Body of pancreas (tissue), 4 donors: ENCODE data around the gene LGALS1. TPM values are rescaled to one million over a fixed set of nuclear protein-coding genes. Genes with fewer than 3 reads are reported as not detected.
A peak's percentile ranks its signal among the peaks of the same experiment; 100 is the strongest.

ENCODE experiments used
- ATAC-seq: fragments of 150-250 bp; one replicate; pipeline ENCODE4 v1.9.1; 2016
- DNase-seq, 4 donors: peaks; one replicate each; pipeline ENCODE4 v3.0.0-alpha.2; 2019
- H3K27ac ChIP-seq, 4 donors: fragments of 200-600 bp; sonication (generic); 1 replicate in 3 of 4; 2 replicates in 1 of 4; pipeline versions ENCODE4 v1.5.1 to v1.6.1; 2016 to 2019; ENCODE audit warnings: mild to moderate bottlenecking in 1 of 4, mixed read lengths in 1 of 4, moderate library complexity in 1 of 4
- H3K27me3 ChIP-seq, 2 donors: fragments of 200-600 bp; sonication (generic); one replicate each; pipeline ENCODE4 v1.6.0; 2016; ENCODE audit warnings: mild to moderate bottlenecking in 1 of 2
- H3K36me3 ChIP-seq, 2 donors: fragments of 200-600 bp; sonication (generic); replicated peaks in 1 of 2; 2 replicates each; pipeline ENCODE4 v1.5.1; 2016; ENCODE audit warnings: low read depth in 2 of 2; ENCODE audit not compliant: insufficient read depth in 1 of 2
- H3K4me1 ChIP-seq: fragments of 200-600 bp; sonication (generic); one replicate; pipeline ENCODE4 v1.6.0; 2016
- H3K4me3 ChIP-seq, 2 donors: fragments of 200-600 bp; sonication (generic); 1 replicate in 1 of 2; 2 replicates in 1 of 2; pipeline ENCODE4 v1.5.1; 2016 to 2019
- H3K9me3 ChIP-seq, 3 donors: fragments of 200-600 bp; sonication (generic); 1 replicate in 2 of 3; 2 replicates in 1 of 3; pipeline ENCODE4 v1.5.1; 2016
- CTCF ChIP-seq, 7 experiments: fragments of 450-650 bp in 4 of 7; fragments of 200-600 bp in 3 of 7; sonication (generic) in 3 of 7; IDR thresholded peaks; one replicate each; pipeline ENCODE4 v1.5.1; 2016 to 2019; ENCODE audit warnings: antibody characterized with exemption in 7 of 7
- POLR2A ChIP-seq, 3 donors: fragments of 450-650 bp; IDR thresholded peaks; one replicate each; pipeline ENCODE4 v1.6.1; 2016; ENCODE audit warnings: antibody characterized with exemption in 3 of 3, mild to moderate bottlenecking in 2 of 3
- WGBS, 2 donors: methylation state at CpG; one replicate each; pipeline ENCODE4 v1.1.5; 2017; 5-methylcytosine and 5-hydroxymethylcytosine counted together
- intact Hi-C: fragments of 100-400 bp; cut with DNase I; formaldehyde crosslinking; loops from one replicate; pipeline ENCODE4 v1.15.1; 2023
- total RNA-seq, 2 donors: library from RNA; depleted of rRNA; stranded (reverse); fragments of >200 nt; gene quantifications; one replicate each; pipeline ENCODE4 v1.1.0, GENCODE V29; 2016

LGALS1 gene
- total RNA-seq, 2 donors from 2014 or later: 90.3 to 325 TPM

GRCh38 chr22:37634417-37634924 lies 41.0 kb upstream of the LGALS1 start:
- Histone ChIP-seq H3K27me3 (no peaks in the 10 kb centered on the region), H3K4me1 (peaks cover 20% of the 10 kb centered on the region), H3K36me3 (peaks cover under 1 to 9% of the 10 kb centered on the region in 2 donors), H3K27ac (peak overlapping the region in 2 of 4 donors; percentile 63 to 68), H3K4me3 (no peak overlapping the region), H3K9me3 (no peaks in the 10 kb centered on the region)
- intact Hi-C loops: no loop called here
- DNase-seq (no peak), ATAC-seq (peak; percentile 7)
- 62 to 66% methylated on average over 4 to 8 of the region's 8 CpGs for WGBS, 2 donors
- TF ChIP-seq CTCF (IDR thresholded peaks at IDR 0.05): no peak
- TF ChIP-seq POLR2A (IDR thresholded peaks at IDR 0.05): no peak

GRCh38 chr22:37635157-37635556 lies 40.3 kb upstream of the LGALS1 start:
- Histone ChIP-seq H3K36me3 (peaks cover 0 to 5% of the 10 kb centered on the region in 2 donors), H3K27me3 (no peaks in the 10 kb centered on the region), H3K27ac (no peak overlapping the region), H3K4me1 (peaks cover 27% of the 10 kb centered on the region), H3K4me3 (no peak overlapping the region), H3K9me3 (no peaks in the 10 kb centered on the region)
- TF ChIP-seq POLR2A (IDR thresholded peaks at IDR 0.05) (no peak), CTCF (IDR thresholded peaks at IDR 0.05) (no peak)
- DNase-seq (no peak), ATAC-seq (no peak)
- 87 to 95% methylated on average over 4 to 7 of the region's 7 CpGs for WGBS, 2 donors
- intact Hi-C loops: no loop called here

GRCh38 chr22:37636186-37636948 lies 39.1 kb upstream of the LGALS1 start:
- Histone ChIP-seq H3K4me3 (no peak overlapping the region), H3K4me1 (peaks cover 37% of the 10 kb centered on the region), H3K9me3 (no peaks in the 10 kb centered on the region), H3K27me3 (no peaks in the 10 kb centered on the region), H3K27ac (no peak overlapping the region), H3K36me3 (peaks cover 0 to 5% of the 10 kb centered on the region in 2 donors)
- peak in 1 of 4 donors; percentile 34 for DNase-seq
- intact Hi-C loops: no loop called here
- WGBS, 2 donors: 47 to 51% methylated on average over 3 to 6 of the region's 6 CpGs
- TF ChIP-seq CTCF (IDR thresholded peaks at IDR 0.05): peak in 1 of 7 experiments; percentile 14
- no peak for TF ChIP-seq POLR2A (IDR thresholded peaks at IDR 0.05)
- no peak for ATAC-seq

- Histone ChIP-seq H3K27ac (no peak overlapping the region), H3K27me3 (no peaks in the 10 kb centered on the region), H3K4me1 (peaks cover 42% of the 10 kb centered on the region), H3K4me3 (no peak overlapping the region), H3K9me3 (no peaks in the 10 kb centered on the region), H3K36me3 (peaks cover 0 to 2% of the 10 kb centered on the region in 2 donors)
- intact Hi-C loops: no loop called here
- 51 to 75% methylated on average over 3 of the region's 3 CpGs for WGBS, 2 donors
- ATAC-seq (no peak), DNase-seq (no peak)
- TF ChIP-seq POLR2A (IDR thresholded peaks at IDR 0.05): no peak
- TF ChIP-seq CTCF (IDR thresholded peaks at IDR 0.05): no peak
Observed at GRCh38 chr22:37636949-37637273, 38.5 kb upstream of the LGALS1 start.
